Activated T-cell treated with anti-CD3 and anti-CD28 coated beads for 48 hours (primary cell): Measurements from ENCODE around the gene PCDHGA1.

Experiments used
- DNase-seq: peaks from one replicate; pipeline ENCODE4 v3.0.0-alpha.2; 2020; ENCODE audit warnings: low read depth

PCDHGA1 gene

GRCh38 chr5:141514330-141515133 is 184.2 kb downstream of the PCDHGA1 start:
- DNase-seq = peak; percentile 11

DNA sequence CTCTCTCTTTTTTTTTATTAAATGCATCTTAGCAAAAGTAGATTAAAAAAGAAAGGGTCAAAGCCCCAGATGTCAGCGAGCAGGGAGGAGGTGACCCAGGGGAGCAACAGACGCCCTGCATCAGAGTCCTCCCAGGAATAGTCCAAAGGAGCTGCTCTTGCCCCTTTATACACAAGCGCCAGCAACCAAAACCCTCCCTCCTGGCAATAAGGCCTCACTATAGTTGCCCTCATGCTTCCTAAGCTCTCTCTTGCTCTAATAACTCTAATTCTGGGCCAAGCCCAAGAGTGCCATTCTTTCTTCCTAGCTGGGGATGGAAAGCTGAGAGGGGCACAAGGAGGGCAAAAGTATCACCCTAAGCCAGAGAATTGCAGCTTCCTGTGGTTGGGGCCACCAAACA is 184.8 kb downstream of the PCDHGA1 start:
- no peak for DNase-seq

DNA sequence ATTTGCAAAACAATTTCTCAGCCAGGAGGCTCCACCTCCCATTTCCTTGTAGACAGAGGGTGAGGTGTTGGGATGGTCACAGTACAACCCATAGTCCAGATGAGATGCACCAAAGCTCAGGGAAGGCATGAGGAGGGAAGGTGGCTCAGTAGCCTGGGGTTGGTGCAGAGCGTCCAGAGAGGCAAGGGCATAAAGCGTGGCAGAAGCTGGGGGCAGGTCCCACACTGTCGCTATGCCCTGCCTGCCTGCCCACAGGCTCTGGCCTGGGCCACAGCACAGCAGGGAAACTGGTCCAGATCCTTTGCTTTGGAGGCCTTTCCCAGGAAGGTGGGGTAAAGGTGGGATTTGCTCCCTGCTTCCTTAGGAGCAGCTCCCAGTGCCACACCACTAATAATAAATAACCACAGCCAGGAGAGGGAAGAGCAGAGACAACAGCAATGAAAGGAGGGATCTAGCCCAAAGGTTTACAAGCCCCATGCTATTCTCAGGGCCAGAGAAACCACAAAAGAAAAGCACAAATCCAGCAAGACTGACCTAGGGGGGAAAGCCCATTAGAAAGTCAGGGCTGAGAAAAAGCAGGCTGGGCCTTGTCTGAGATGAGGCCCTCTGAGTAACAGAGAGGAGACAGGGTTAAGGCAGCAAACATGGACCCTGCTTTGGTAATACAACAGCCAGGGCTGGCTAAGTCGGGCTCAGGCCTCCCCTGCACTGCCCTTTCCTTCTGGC is 185.8 kb downstream of the PCDHGA1 start:
- no peak for DNase-seq

GRCh38 chr5:141516672-141517025 is 186.3 kb downstream of the PCDHGA1 start:
- DNase-seq = no peak

DNA sequence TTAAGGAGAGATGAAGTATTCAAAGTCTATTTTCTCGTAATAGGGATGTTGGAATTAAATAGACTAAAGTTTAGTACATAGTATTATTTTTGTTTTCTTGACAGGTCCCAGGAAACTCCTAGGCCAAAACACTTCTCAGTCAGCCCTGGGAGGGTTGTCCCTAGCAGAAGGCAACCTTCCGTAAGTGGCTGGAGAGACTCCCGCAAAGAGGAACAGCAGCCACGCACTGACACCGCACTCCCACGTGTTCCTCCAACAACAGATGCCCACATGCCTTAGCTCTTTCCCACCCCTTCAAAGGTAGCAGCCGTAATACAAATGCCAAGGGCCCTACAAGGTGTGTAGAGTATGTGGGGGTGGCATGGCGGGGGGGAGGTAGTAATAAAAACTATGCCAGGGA is 187.0 kb downstream of the PCDHGA1 start:
- DNase-seq = no peak

- no peak for DNase-seq
Observed at GRCh38 chr5:141517880-141518617, 187.7 kb downstream of the PCDHGA1 start.

DNA sequence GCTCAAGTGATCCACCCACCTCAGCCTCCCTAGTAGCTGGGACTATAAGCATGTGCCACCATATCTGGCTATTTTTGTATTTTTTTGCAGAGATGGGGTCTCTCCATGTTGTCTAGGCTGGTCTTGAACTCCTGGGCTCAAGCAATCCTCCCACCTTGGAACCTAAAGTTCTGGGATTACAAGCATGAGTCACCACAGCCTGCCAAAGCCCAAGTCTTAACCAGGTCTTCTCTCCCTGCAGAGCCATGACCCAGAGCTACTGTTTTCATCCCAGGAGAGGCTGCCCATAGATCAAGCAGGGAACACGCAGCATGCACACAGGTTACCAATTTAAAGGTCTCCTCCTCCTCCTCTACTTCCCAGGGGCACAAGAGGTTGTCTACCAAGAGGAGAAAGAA is 188.3 kb downstream of the PCDHGA1 start:
- no peak for DNase-seq

DNA sequence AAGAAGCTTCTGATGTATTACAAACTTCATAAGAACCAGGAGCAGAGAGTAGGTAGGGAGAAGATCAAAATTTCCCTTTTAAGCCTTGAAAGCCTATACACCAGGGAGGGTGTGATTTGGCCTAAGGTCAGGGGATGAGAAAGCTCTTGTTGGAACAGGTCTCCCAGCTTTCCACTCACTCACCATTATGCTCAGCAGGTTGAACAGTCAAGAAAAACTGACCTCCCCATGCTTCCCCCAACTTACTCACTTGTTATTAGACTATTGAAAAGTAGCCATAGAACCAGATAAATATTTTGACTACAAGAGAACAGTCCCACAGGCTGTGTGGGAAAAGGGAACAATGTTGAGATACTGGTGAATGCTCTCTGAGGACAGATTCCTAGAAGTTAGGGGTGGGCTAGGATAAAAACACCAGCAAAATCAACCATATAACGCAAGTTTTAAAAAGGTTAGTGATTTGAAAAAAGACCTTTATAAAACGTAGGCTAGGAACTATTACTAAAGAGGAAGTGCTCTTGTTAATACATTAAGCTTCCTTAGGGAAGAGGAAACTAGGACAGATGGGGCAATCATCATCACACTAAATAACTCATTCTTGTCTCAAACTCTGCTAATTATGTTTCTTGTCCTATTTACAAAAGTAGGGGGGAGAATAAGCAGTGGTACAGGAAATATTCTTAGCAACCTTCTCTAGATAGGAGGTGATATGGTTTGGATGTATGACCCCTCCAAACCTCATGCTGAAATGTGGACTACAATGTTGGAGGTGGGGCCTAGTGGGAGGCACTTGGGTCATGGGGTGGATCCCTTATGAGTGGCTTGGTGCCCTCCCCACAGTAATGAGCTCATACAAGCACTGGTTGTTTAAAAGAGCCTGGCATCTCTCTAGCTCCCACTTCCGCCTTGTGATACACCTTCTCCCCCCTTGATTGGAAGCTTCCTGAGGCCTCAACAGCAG is 189.6 kb downstream of the PCDHGA1 start:
- DNase-seq = no peak

GRCh38 chr5:141521244-141521781 is 191.0 kb downstream of the PCDHGA1 start:
- DNase-seq = no peak

DNA sequence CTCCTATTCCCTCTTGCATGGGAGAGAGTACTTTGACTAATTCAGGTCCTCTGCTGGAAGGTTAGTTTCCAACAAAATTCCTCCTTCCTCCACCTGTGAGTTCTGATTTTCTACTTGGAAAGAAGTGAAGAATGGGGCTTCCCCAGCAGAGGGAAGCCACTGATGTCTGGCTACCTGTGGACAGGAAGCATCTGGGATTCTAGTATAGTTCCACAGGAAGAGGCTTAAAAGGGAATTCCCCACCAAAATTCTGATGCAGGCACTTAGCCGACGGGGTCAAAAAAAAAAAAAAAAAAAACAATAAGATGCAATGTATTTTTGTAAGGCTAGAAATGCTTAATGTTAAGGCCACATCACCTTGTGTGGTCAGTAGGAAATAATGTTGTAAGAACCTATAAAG is 192.0 kb downstream of the PCDHGA1 start:
- DNase-seq = no peak

- no peak for DNase-seq
Observed at GRCh38 chr5:141523991-141524390, 193.7 kb downstream of the PCDHGA1 start.

DNA sequence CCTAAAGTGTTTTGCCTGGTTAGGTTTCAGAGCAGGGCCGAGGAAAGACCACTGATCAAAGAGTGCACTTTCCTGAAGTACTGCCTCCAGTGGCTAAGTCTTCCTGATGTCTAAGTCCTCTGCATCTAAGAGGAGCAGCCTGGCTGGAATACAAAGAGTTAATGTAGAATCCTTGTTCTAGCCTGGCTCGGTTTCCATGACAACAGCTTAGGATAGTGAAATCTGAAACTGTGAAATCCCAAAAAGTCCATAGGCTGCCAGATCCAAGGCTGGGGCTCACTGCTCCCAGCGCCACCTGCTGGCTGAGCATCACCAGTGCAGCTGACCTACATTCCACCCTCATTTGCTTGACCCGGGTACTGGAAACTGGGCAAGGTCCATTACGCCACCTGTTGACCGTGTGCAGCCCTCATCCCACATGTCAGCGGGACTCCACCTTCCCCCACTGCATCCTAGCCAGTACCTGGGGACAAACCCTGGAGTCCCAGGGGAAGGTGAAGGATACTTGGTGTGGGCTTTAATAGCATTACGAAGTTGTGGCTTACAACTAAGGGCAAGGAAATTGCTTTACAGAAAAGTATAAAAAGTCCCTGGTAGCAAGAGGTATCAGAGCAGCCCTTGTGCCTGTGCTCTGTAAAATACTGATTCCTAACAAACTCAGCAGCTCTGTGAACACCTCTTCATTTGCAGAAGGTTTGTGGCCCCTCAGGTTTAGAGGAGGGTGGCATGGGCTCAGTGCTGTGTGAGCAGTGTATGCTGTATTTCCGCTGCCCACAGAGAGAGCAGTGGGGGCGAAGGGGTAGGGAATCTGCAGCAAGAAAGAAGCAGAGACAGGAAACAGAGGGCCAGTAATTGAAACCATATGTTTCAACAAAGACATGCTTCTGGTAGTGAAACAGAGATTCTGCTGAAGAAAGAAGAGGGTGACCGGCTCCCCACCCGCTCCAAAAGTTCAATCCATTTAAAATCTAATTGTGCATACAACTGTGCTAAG is 194.6 kb downstream of the PCDHGA1 start:
- peak; percentile 30 for DNase-seq

- no peak for DNase-seq
Observed at GRCh38 chr5:141525653-141526052, 195.3 kb downstream of the PCDHGA1 start.

DNA sequence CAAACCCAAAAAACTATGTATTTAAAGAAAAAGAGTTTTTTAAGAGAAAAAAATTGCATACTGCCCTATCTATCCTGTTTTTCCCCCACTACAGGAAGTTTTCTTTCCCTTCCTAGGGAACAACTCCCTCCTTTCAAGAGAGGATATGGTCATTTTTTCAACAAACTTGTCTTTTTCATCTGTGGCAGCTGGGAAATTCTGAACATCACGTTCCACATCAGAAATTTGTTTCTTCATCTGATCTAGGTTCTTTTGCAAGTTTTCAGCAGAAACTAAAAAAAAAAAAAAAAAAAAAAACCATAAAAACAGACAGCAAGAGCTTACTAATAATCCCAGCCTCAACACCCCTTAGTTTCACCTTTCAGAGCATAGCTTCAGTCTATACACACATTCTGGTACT is 197.1 kb downstream of the PCDHGA1 start:
- DNase-seq = no peak

GRCh38 chr5:141528291-141528984 is 198.1 kb downstream of the PCDHGA1 start:
- DNase-seq = no peak

DNA sequence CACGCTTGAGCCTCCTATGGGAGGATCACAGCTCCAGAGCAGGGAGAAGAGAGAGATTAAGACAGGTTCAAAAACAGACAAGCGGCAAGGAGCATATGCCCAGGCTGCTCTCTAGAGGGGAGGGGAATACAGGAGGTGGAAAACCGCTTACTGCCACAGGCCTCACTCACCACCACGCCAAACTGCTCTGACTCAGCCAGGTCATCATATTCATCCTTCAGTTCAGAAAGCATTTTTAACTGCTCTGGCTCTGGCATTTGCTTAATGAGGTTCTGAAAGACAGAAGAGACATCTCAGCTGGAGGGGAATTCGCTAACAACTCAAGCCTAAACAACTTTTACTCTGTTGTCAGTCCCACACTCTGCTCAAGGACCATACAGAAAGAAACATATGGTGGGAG is 198.7 kb downstream of the PCDHGA1 start:
- DNase-seq = no peak

GRCh38 chr5:141529873-141530272 is 199.6 kb downstream of the PCDHGA1 start:
- no peak for DNase-seq

DNA sequence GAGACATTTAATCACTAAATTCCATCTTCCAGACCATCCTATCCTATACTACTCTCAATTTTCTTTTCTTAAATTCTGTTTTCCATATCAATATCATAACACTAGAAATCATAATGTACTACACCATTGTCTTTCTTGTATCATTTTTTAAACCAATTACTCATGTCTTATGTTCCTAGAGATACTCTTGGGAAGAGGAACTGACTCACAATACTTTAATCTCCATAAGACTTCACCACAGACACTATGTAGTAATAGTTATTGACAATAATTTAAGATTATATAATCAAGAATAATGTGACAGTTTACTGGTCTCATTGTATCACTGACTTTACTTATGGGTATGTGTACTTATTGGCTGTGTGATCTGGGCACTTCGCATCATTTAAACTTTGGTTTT is 202.4 kb downstream of the PCDHGA1 start:
- no peak for DNase-seq

GRCh38 chr5:141533897-141534296 is 203.6 kb downstream of the PCDHGA1 start:
- DNase-seq = no peak
